T-cell (primary cell): Measurements from ENCODE around the gene MDM4. TPM values are rescaled to one million over a fixed set of nuclear protein-coding genes. Genes with fewer than 3 reads are reported as not detected.

ENCODE experiments used
- ATAC-seq, 4 experiments: fragments of 200-7000 bp in 3 of 4; fragments of 150-1000 bp in 1 of 4; cut with Tn5 transposase; replicated peaks in 1 of 4; 1 replicate in 3 of 4; 2 replicates in 1 of 4; pipeline ENCODE4 v1.10.0; 2021; ENCODE audit warnings: moderate library complexity in 3 of 4, mild to moderate bottlenecking in 2 of 4, moderate number of reproducible peaks in 1 of 4
- CTCF ChIA-PET, 2 donors: fragments of 300-600 bp; sonication (Branson Sonifier 250); formaldehyde crosslinking; loops; one replicate each; lab custom pipeline; 2022; ENCODE audit warnings: antibody characterized with exemption in 2 of 2; lab: Charles Lee
- POLR2A ChIA-PET, 2 donors: fragments of 300-600 bp; sonication (Branson Sonifier 250); formaldehyde crosslinking; loops; one replicate each; lab custom pipeline; 2022; ENCODE audit warnings: antibody characterized with exemption in 2 of 2; lab: Charles Lee
- DNase-seq, 35 experiments: peaks; one replicate each; pipeline versions ENCODE4 v3.0.0 to v3.0.0-alpha.2; 2013 to 2023
- H3K27ac ChIP-seq: one replicate; pipeline ENCODE4 v1.5.1; 2013; ENCODE audit warnings: low read length
- H3K27me3 ChIP-seq, 2 experiments: replicated peaks in 1 of 2; 1 replicate in 1 of 2; 2 replicates in 1 of 2; pipeline versions ENCODE4 v1.6.1 to v1.7.0; 2013; ENCODE audit warnings: low read length in 1 of 2, mixed read lengths in 1 of 2; ENCODE audit not compliant: control insufficient read depth in 2 of 2, insufficient read depth in 2 of 2; ENCODE audit errors: extremely low read depth in 1 of 2
- H3K36me3 ChIP-seq, 2 donors: 1 replicate in 1 of 2; 2 replicates in 1 of 2; pipeline versions ENCODE4 v1.6.1 to v1.7.0; 2013; ENCODE audit warnings: low read length in 1 of 2; ENCODE audit not compliant: control insufficient read depth in 2 of 2, insufficient read depth in 1 of 2; ENCODE audit errors: extremely low read depth in 1 of 2
- H3K4me1 ChIP-seq, 2 experiments: 1 replicate in 1 of 2; 2 replicates in 1 of 2; pipeline versions ENCODE4 v1.6.1 to v1.7.0; 2013; ENCODE audit warnings: low read length in 2 of 2, mixed read lengths in 1 of 2; ENCODE audit not compliant: insufficient read depth in 2 of 2, control insufficient read depth in 1 of 2; ENCODE audit errors: extremely low read depth in 1 of 2
- H3K4me3 ChIP-seq, 2 donors: 1 replicate in 1 of 2; 2 replicates in 1 of 2; pipeline versions ENCODE4 v1.5.1 to v1.7.0; 2013; ENCODE audit warnings: mild to moderate bottlenecking in 2 of 2, low read length in 1 of 2, moderate library complexity in 1 of 2; ENCODE audit not compliant: control insufficient read depth in 1 of 2; ENCODE audit errors: extremely low read depth in 1 of 2
- H3K9me3 ChIP-seq: 2 replicates; pipeline ENCODE4 v1.7.0; 2013
- H3K27ac Mint-ChIP-seq, 2 donors: one replicate each; pipeline ENCODE4 v1.8.0; 2020 to 2021; ENCODE audit warnings: mild to moderate bottlenecking in 2 of 2, mixed read lengths in 2 of 2
- H3K27me3 Mint-ChIP-seq, 2 donors: one replicate each; pipeline ENCODE4 v1.8.0; 2021 to 2022; ENCODE audit warnings: mixed read lengths in 2 of 2
- H3K36me3 Mint-ChIP-seq: one replicate; pipeline ENCODE4 v1.8.0; 2021; ENCODE audit warnings: mixed read lengths
- H3K4me1 Mint-ChIP-seq, 3 donors: one replicate each; pipeline ENCODE4 v1.8.0; 2020 to 2022; ENCODE audit warnings: mixed read lengths in 3 of 3, mild to moderate bottlenecking in 1 of 3
- H3K4me3 Mint-ChIP-seq, 3 donors: one replicate each; pipeline ENCODE4 v1.8.0; 2020 to 2022; ENCODE audit warnings: mild to moderate bottlenecking in 3 of 3, mixed read lengths in 3 of 3, moderate library complexity in 3 of 3
- H3K9me3 Mint-ChIP-seq, 3 donors: one replicate each; pipeline ENCODE4 v1.8.0; 2020 to 2022; ENCODE audit warnings: mixed read lengths in 3 of 3
- WGBS: methylation state at CpG from one replicate; pipeline ENCODE4 v1.1.5; 2013; ENCODE audit warnings: missing lambda C conversion rate; ENCODE audit not compliant: insufficient coverage; 5-methylcytosine and 5-hydroxymethylcytosine counted together
- total RNA-seq, 35 experiments: library from RNA in 6 of 35; stranded (reverse) in 6 of 35; fragments of 120-200 nt in 1 of 35; gene quantifications; one replicate each; pipeline versions ENCODE4 v1.2.1 to v1.2.4 and lab custom pipeline; 2013 to 2026

The MDM4 gene
- total RNA-seq, 5 donors from 2014 or later (not counting 1 experiment from before 2014, with no cell fraction given), result 168 to 288 (median 183) TPM

DNA sequence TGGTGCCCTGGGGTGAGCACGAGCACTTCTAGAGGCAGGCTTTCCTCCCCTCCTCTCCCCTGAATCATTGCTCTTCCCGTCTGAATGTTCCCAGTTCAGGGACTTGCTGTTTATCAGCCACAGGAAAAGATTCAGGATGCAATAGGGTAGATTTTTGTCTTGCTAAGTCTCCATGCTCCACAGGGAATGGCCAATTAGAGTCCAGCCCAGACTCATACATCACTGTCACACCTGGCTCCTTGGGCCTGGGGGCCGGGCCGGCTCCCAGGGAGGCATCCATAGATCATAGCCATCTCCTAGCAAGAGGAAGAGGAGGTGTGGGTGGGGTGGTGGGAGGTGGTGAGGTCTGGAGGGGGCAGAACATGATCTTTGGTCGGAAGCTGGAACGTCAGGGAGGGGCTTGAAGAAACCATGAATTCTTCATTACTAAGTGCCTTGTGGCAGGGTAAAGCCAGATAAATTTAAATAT, 85.9 kb downstream of the MDM4 start:
- Mint-ChIP-seq H3K36me3 (peaks cover 25% of the 10 kb centered on the region), H3K4me1 (no peaks in the 10 kb centered on the region), H3K27me3 (peaks cover 0 to 9% of the 10 kb centered on the region in 2 donors), H3K4me3 (no peak overlapping the region), H3K27ac (no peak overlapping the region), H3K9me3 (no peaks in the 10 kb centered on the region)
- H3K4me1 ChIP-seq, result no peaks in the 10 kb centered on the region
- POLR2A ChIA-PET, result no interaction called here
- DNase-seq (no peak), ATAC-seq (no peak)
- WGBS, result no CpG with 5 or more reads among the region's 6 CpGs
- CTCF ChIA-PET, result no interaction called here
- H3K9me3 ChIP-seq, result no peaks in the 10 kb centered on the region
- H3K27me3 ChIP-seq, result peaks cover 0 to 4% of the 10 kb centered on the region in 2 experiments
- no peak overlapping the region for H3K27ac ChIP-seq
- no peak overlapping the region for H3K4me3 ChIP-seq
- H3K36me3 ChIP-seq, result no peaks in the 10 kb centered on the region

DNA sequence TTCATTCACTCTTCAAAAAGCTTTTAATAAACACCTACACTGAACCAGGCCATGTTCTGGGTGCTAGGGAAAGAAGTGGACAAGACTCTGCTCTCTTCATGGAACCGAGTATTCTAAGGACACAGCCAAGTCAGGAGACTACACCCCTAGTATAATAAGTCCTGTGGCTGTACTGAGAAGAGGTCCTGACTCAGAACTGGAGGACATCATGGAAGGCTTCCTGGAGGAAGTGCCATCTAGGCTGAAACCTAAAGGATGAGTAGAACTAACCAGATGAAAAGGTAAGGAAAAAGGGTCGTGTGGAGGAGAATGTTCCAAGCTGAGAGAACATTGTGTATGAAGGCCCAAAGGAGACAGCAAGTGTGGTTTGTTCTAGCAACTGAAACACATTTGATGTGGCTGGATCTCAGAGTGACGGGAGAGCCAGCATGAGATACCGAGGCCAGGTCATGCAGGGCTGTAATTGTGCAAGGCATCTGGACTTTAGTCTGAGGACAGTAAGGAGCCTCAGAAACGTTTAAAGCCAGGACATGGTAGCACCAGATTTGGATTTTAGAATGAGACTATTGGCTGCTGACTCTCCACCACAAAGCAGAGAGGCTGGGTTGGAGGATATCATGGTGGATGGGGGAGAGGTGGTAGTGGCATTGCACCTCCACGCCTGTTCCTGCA, 86.8 kb downstream of the MDM4 start:
- Mint-ChIP-seq H3K27ac (no peak overlapping the region), H3K4me1 (no peaks in the 10 kb centered on the region), H3K4me3 (no peak overlapping the region), H3K36me3 (peaks cover 18% of the 10 kb centered on the region), H3K9me3 (no peaks in the 10 kb centered on the region), H3K27me3 (peaks cover 0 to 16% of the 10 kb centered on the region in 2 donors)
- H3K36me3 ChIP-seq, result no peaks in the 10 kb centered on the region
- ATAC-seq (no peak), DNase-seq (no peak)
- H3K9me3 ChIP-seq, result no peaks in the 10 kb centered on the region
- no peaks in the 10 kb centered on the region for H3K4me1 ChIP-seq
- no peak overlapping the region for H3K27ac ChIP-seq
- H3K27me3 ChIP-seq, result peaks cover 0 to 9% of the 10 kb centered on the region in 2 experiments
- 62% methylated on average over 3 of the region's 6 CpGs for WGBS
- CTCF ChIA-PET, result no interaction called here
- POLR2A ChIA-PET, result no interaction called here
- H3K4me3 ChIP-seq, result no peak overlapping the region

DNA sequence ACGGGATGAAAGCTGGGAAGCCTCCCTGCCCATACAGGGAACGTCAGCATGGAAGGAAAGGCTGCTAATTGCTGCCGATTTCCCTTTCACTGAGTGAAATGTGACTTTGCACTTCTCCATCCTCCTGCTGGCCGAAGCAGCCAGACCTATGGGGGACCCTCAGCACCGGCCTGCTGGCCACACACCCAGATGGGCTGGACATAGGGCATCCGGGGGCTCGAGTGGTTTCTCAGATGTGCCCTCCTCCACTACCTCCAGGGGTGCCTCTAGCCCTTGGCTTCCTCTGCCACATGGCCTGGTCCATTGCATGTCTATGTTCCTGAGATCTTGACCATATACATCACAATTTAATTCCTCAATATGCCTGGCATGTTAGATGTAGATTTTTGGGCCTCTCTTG, 89.6 kb downstream of the MDM4 start:
- CTCF ChIA-PET, result no interaction called here
- ATAC-seq (no peak), DNase-seq (no peak)
- peaks cover 0 to 17% of the 10 kb centered on the region in 2 donors for H3K27me3 Mint-ChIP-seq
- H3K27ac Mint-ChIP-seq, result no peak overlapping the region
- peaks cover 0 to 11% of the 10 kb centered on the region in 2 experiments for H3K27me3 ChIP-seq
- H3K4me1 Mint-ChIP-seq, result no peaks in the 10 kb centered on the region
- no peak overlapping the region for H3K27ac ChIP-seq
- H3K4me3 Mint-ChIP-seq, result no peak overlapping the region
- H3K9me3 ChIP-seq, result no peaks in the 10 kb centered on the region
- WGBS, result 71% methylated on average over 6 of the region's 7 CpGs
- no peaks in the 10 kb centered on the region for H3K36me3 ChIP-seq
- POLR2A ChIA-PET, result no interaction called here
- H3K36me3 Mint-ChIP-seq, result peaks cover 13% of the 10 kb centered on the region
- H3K4me3 ChIP-seq, result no peak overlapping the region
- no peaks in the 10 kb centered on the region for H3K4me1 ChIP-seq
- H3K9me3 Mint-ChIP-seq, result no peaks in the 10 kb centered on the region

Other genes with a start within 250 kb of the MDM4 start
- 1 to 10 TPM in 3 of 5 donors, under 1 TPM in 2; 0.38 to 1.9 (median 1.4) TPM for gene PLEKHA6, start 156.5 kb upstream of the MDM4 start, total RNA-seq
- gene PPP1R15B, start 104.6 kb upstream of the MDM4 start, total RNA-seq, result 100 to 1,000 TPM in 2 of 5 donors, 10 to 100 TPM in 3; 67.9 to 151 (median 70.6) TPM
- gene PIK3C2B, start 21.6 kb upstream of the MDM4 start, total RNA-seq, result 10 to 100 TPM; 33.4 to 44.1 (median 36.0) TPM
- gene LRRN2, start 169.3 kb downstream of the MDM4 start, total RNA-seq, result under 1 TPM in 1 of 5 donors, not detected in 4; 0.03 TPM